A549 (cell line): ENCODE data around the gene EFS. TPM values are rescaled to one million over a fixed set of nuclear protein-coding genes. Genes with fewer than 3 reads are reported as not detected.

Experiments
- ATAC-seq, 2 experiments: fragments of 200-7000 bp in 1 of 2; fragments of >200 bp in 1 of 2; cut with Nextera tagmentation in 1 of 2; cut with Tn5 transposase in 1 of 2; 3 replicates each; pipeline versions ENCODE4 v1.8.0 to v1.9.1; 2018 to 2020; ENCODE audit warnings: mild to moderate bottlenecking in 1 of 2, moderate library complexity in 1 of 2
- CTCF ChIA-PET: fragments of 300-600 bp; sonication (Branson Sonifier 250); formaldehyde crosslinking; extraction: SDS; loops from one replicate; lab custom pipeline; 2021; ENCODE audit warnings: antibody characterized with exemption, inconsistent platforms; lab: Yijun Ruan, JAX
- POLR2A ChIA-PET: fragments of 350-600 bp; formaldehyde crosslinking; extraction: SDS; loops from one replicate; lab custom pipeline; 2021; ENCODE audit warnings: antibody characterized with exemption, inconsistent platforms; lab: Yijun Ruan, JAX
- DNase-seq, 2 experiments: peaks; one replicate each; pipeline versions ENCODE4 v3.0.0 to v3.0.0-alpha.2; 2011 to 2016; ENCODE audit warnings: low read depth in 1 of 2, low spot score in 1 of 2
- FAIRE-seq: peaks from 2 replicates; lab custom pipeline; 2011; peaks lifted over from hg19 to GRCh38; lab: Jason Lieb, UNC
- H3K27ac ChIP-seq, 2 experiments: fragments of >200 bp; sonication (Bioruptor Twin); formaldehyde crosslinking; 3 replicates each; pipeline ENCODE4 v1.5.1; 2016 to 2017
- H3K4me1 ChIP-seq: fragments of >200 bp; sonication (Bioruptor Twin); formaldehyde crosslinking; 3 replicates; pipeline ENCODE4 v1.6.1; 2016
- H3K4me2 ChIP-seq: fragments of >200 bp; sonication (Bioruptor Twin); formaldehyde crosslinking; 3 replicates; pipeline ENCODE4 v1.6.1; 2016
- H3K4me3 ChIP-seq: fragments of >200 bp; sonication (Bioruptor Twin); formaldehyde crosslinking; 3 replicates; pipeline ENCODE4 v1.5.1; 2016
- H3K9me3 ChIP-seq: fragments of >200 bp; sonication (Bioruptor Twin); formaldehyde crosslinking; 3 replicates; pipeline ENCODE4 v1.6.1; 2016
- BCL3 ChIP-seq: fragments of >200 bp; sonication (Bioruptor Twin); formaldehyde crosslinking; IDR thresholded peaks from 3 replicates; pipeline ENCODE4 v1.6.1; 2016
- BHLHE40 ChIP-seq: IDR thresholded peaks from 2 replicates; pipeline ENCODE4 v1.6.1; 2012; ENCODE audit warnings: low read depth, low read length, inconsistent platforms
- CBX2 ChIP-seq: fragments of 200-600 bp; sonication (generic); IDR thresholded peaks from 2 replicates; pipeline ENCODE4 v1.6.1; 2016; ENCODE audit warnings: low read depth, mild to moderate bottlenecking, borderline replicate concordance
- CEBPB ChIP-seq, 2 experiments: fragments of >200 bp in 1 of 2; sonication (Bioruptor Twin) in 1 of 2; formaldehyde crosslinking in 1 of 2; IDR thresholded peaks; 2 replicates each; pipeline ENCODE4 v1.6.1; 2012 to 2016
- CHD4 ChIP-seq: fragments of 200-600 bp; sonication (generic); IDR thresholded peaks from 2 replicates; pipeline ENCODE4 v1.6.1; 2016; ENCODE audit warnings: antibody characterized with exemption, mild to moderate bottlenecking, borderline replicate concordance
- CTCF ChIP-seq: fragments of >200 bp; sonication (Bioruptor Twin); formaldehyde crosslinking; IDR thresholded peaks from 3 replicates; pipeline ENCODE4 v1.5.1; 2016
- ESRRA ChIP-seq: fragments of 150-350 bp; IDR thresholded peaks from 2 replicates; pipeline ENCODE4 v1.6.1; 2014; ENCODE audit warnings: mild to moderate bottlenecking, low read length, borderline replicate concordance
- JUNB ChIP-seq: fragments of >200 bp; sonication (Bioruptor Twin); formaldehyde crosslinking; IDR thresholded peaks from 2 replicates; pipeline ENCODE4 v1.6.1; 2016
- KDM5A ChIP-seq: fragments of 200-600 bp; sonication (generic); IDR thresholded peaks from 2 replicates; pipeline ENCODE4 v1.6.1; 2016; ENCODE audit warnings: antibody characterized with exemption, mild to moderate bottlenecking
- MYC ChIP-seq: IDR thresholded peaks from 2 replicates; pipeline ENCODE4 v1.6.1; 2012; ENCODE audit warnings: mild to moderate bottlenecking, inconsistent platforms, low read length, improper control_type of control experiment, borderline replicate concordance
- POLR2AphosphoS2 ChIP-seq: conservative IDR thresholded peaks from 2 replicates; pipeline ENCODE4 v1.6.1; 2012; ENCODE audit warnings: low read length, improper control_type of control experiment, inconsistent platforms
- RARB ChIP-seq: fragments of 250-450 bp; sonication (Bioruptor Pico); IDR thresholded peaks from 2 replicates; pipeline ENCODE4 v1.8.0; 2021; ENCODE audit warnings: mild to moderate bottlenecking, moderate library complexity
- RCOR1 ChIP-seq: fragments of 150-350 bp; IDR thresholded peaks from 2 replicates; pipeline ENCODE4 v1.6.1; 2014; ENCODE audit warnings: antibody characterized with exemption, low read length, low read depth
- RFX5 ChIP-seq: fragments of 450-650 bp; IDR thresholded peaks from 2 replicates; pipeline ENCODE4 v1.7.1; 2014; ENCODE audit warnings: antibody characterized with exemption, mild to moderate bottlenecking, moderate library complexity
- SMC3 ChIP-seq: fragments of >200 bp; sonication (Bioruptor Twin); formaldehyde crosslinking; IDR thresholded peaks from 3 replicates; pipeline ENCODE4 v1.6.1; 2018; ENCODE audit warnings: inconsistent platforms
- ZC3H11A ChIP-seq: fragments of 450-650 bp; IDR thresholded peaks from 2 replicates; pipeline ENCODE4 v1.6.1; 2014; ENCODE audit warnings: antibody characterized with exemption, mild to moderate bottlenecking
- ZNF302 ChIP-seq: fragments of 250-450 bp; sonication (Bioruptor Pico); IDR thresholded peaks from 2 replicates; pipeline ENCODE4 v1.9.0; 2021; ENCODE audit warnings: inconsistent platforms, mild to moderate bottlenecking, moderate library complexity
- ZSCAN20 ChIP-seq: fragments of 250-450 bp; sonication (Bioruptor Pico); IDR thresholded peaks from 2 replicates; pipeline ENCODE4 v1.8.0; 2022; ENCODE audit warnings: mild to moderate bottlenecking, moderate library complexity
- WGBS: methylation state at CpG from one replicate; pipeline ENCODE4 v1.1.6; 2017; ENCODE audit errors: missing lambda C conversion rate; 5-methylcytosine and 5-hydroxymethylcytosine counted together
- polyA plus RNA-seq, 4 experiments: library from polyadenylated mRNA; depleted of rRNA in 3 of 4; stranded (reverse); fragments of >200 nt; fragmentation: RNase III in 1 of 4; extraction: RNeasy Plus Mini Kit Qiagen cat#74134 plus additional on column Dnase treatment in 1 of 4; gene quantifications; 2 replicates in 3 of 4; 3 replicates in 1 of 4; pipeline ENCODE4 v1.2.3, GENCODE V29; 2011 to 2017
- TF ChIP-seq, protein P1 (sequence below): fragments of >200 bp; sonication (Bioruptor Twin); formaldehyde crosslinking; IDR thresholded peaks from 2 replicates; pipeline ENCODE4 v1.6.1; 2016
- TF ChIP-seq, protein P2 (sequence below): fragments of 250-450 bp; sonication (Bioruptor Pico); IDR thresholded peaks from 2 replicates; pipeline ENCODE4 v1.5.0; 2021; ENCODE audit warnings: mild to moderate bottlenecking, moderate library complexity, borderline replicate concordance

EFS gene
- polyA plus RNA-seq, 2 of the 4 experiments (the other 2 are of a cell fraction): not detected

DNA sequence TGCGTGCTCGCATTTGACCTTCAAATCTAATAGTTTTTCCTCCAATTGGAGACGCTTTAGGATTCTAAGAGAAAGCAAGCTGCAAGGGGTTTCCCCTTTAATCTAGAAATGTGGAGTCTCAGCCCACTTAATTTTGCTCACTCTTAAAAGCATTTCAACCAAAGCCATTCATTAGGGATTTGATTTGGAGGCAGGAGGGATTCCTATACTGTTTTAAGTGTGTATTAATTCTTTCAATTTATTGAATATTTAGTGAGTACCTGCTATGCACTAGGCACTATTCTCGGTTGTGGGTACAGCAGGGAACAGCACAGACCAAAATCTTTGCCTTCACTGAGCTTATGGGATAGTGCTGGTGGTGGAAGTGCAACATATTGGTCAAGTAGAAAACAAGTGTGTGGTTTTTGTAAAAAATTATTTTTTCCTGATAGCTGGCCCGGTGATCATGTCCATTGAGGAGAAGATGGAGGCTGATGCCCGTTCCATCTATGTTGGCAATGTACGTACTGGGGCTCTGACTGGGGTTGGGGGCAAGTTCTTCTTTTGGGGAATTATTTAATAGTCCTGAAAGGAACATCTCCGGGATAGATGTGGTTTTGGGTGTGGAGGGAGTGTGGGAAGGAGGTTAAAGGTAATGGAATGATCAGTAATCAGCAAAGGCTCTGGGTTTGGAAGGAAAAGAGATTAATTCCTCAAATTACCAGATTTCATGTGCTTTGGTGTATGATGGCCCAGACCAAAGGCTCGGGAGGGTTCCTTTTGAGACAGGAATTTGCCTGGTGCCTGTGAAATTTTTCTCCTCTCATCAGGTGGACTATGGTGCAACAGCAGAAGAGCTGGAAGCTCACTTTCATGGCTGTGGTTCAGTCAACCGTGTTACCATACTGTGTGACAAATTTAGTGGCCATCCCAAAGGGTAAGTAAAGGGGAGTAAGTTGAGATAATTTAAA, 42.1 kb downstream of the EFS start:
- no peak for FAIRE-seq
- ATAC-seq: no peak
- Histone ChIP-seq H3K4me3 (peak overlapping the region; percentile 97), H3K4me1 (peaks cover 24% of the 10 kb centered on the region), H3K4me2 (peak overlapping the region; percentile 87), H3K27ac (peak overlapping the region; percentile 99 to 100), H3K9me3 (no peaks in the 10 kb centered on the region)
- ChIA-PET CTCF (interaction anchor here (0.6 to 5.2 kb wide), 13 partner anchors 13 to 247 kb away, joined by 3 to 30 read pairs (median 5); partner anchors contain the start of genes PPP1R3E and SLC22A17), POLR2A (interaction anchor here (1.0 to 3.2 kb wide), 3 partner anchors 16 to 28 kb away, joined by 3 to 64 read pairs (median 40); partner anchors contain the start of genes BCL2L2 and PPP1R3E)
- 36% methylated on average over 10 of the region's 10 CpGs for WGBS
- no peak for DNase-seq
- TF ChIP-seq, protein P1, sequence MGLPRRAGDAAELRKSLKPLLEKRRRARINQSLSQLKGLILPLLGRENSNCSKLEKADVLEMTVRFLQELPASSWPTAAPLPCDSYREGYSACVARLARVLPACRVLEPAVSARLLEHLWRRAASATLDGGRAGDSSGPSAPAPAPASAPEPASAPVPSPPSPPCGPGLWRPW: no peak
- TF ChIP-seq, protein P2, sequence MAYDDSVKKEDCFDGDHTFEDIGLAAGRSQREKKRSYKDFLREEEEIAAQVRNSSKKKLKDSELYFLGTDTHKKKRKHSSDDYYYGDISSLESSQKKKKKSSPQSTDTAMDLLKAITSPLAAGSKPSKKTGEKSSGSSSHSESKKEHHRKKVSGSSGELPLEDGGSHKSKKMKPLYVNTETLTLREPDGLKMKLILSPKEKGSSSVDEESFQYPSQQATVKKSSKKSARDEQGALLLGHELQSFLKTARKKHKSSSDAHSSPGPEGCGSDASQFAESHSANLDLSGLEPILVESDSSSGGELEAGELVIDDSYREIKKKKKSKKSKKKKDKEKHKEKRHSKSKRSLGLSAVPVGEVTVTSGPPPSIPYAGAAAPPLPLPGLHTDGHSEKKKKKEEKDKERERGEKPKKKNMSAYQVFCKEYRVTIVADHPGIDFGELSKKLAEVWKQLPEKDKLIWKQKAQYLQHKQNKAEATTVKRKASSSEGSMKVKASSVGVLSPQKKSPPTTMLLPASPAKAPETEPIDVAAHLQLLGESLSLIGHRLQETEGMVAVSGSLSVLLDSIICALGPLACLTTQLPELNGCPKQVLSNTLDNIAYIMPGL: no peak
- TF ChIP-seq KDM5A: no peak
- TF ChIP-seq ZSCAN20 (CRISPR knock-in tag): no peak
- no peak for TF ChIP-seq CBX2
- no peak for TF ChIP-seq JUNB
- no peak for TF ChIP-seq ESRRA
- TF ChIP-seq RCOR1: no peak
- no peak for TF ChIP-seq SMC3
- TF ChIP-seq RARB (CRISPR knock-in tag): no peak
- TF ChIP-seq POLR2AphosphoS2: no peak
- TF ChIP-seq CTCF: no peak
- TF ChIP-seq BCL3: no peak
- no peak for TF ChIP-seq ZC3H11A
- no peak for TF ChIP-seq ZNF302
- TF ChIP-seq BHLHE40: no peak
- TF ChIP-seq MYC: no peak
- TF ChIP-seq RFX5: no peak
- no peak for TF ChIP-seq CHD4
- TF ChIP-seq CEBPB (IDR thresholded peaks at IDR 0.05): no peak
